OCI-LY1 (cell line): Measurements from ENCODE around the gene SNX2.

ENCODE experiments used
- H2AFZ ChIP-seq: fragments of 200-600 bp; sonication (generic), shearing (Covaris generic); 2 replicates; pipeline ENCODE4 v1.6.0; 2014; ENCODE audit warnings: antibody characterized with exemption, mild to moderate bottlenecking, low read length
- H3F3A ChIP-seq: fragments of 200-600 bp; sonication (generic), shearing (Covaris generic); 2 replicates; pipeline ENCODE4 v1.6.0; 2014; ENCODE audit warnings: mild to moderate bottlenecking, antibody characterized with exemption, low read length, moderate library complexity; ENCODE audit not compliant: insufficient read depth
- H3K27ac ChIP-seq: fragments of 200-600 bp; sonication (generic); 2 replicates; pipeline ENCODE4 v1.5.1; 2014; ENCODE audit warnings: low read length, mixed run types, mild to moderate bottlenecking, low read depth; ENCODE audit not compliant: poor library complexity, severe bottlenecking
- H3K27me3 ChIP-seq: fragments of 200-600 bp; sonication (generic); 2 replicates; pipeline ENCODE4 v1.6.0; 2014; ENCODE audit warnings: antibody characterized with exemption, mild to moderate bottlenecking, low read length, moderate library complexity; ENCODE audit not compliant: insufficient read depth
- H3K36me3 ChIP-seq: fragments of 200-600 bp; sonication (generic); 2 replicates; pipeline ENCODE4 v1.6.1; 2014; ENCODE audit warnings: mild to moderate bottlenecking, antibody characterized with exemption, low read length, moderate library complexity, mixed read lengths; ENCODE audit not compliant: insufficient read depth
- H3K4me1 ChIP-seq: fragments of 200-600 bp; sonication (generic); 2 replicates; pipeline ENCODE4 v1.5.1; 2014; ENCODE audit warnings: mild to moderate bottlenecking, low read length, moderate library complexity; ENCODE audit not compliant: insufficient read depth, severe bottlenecking
- H3K4me2 ChIP-seq: fragments of 200-600 bp; sonication (generic), shearing (Covaris generic); 2 replicates; pipeline ENCODE4 v1.6.1; 2014; ENCODE audit warnings: low read length
- H3K4me3 ChIP-seq: fragments of 200-600 bp; sonication (generic); 2 replicates; pipeline ENCODE4 v1.5.1; 2014; ENCODE audit warnings: low read length, low read depth, mild to moderate bottlenecking, mixed read lengths; ENCODE audit not compliant: poor library complexity, severe bottlenecking
- H3K79me2 ChIP-seq: fragments of 200-600 bp; shearing (Covaris generic); 2 replicates; pipeline ENCODE4 v1.6.1; 2016; ENCODE audit warnings: mixed run types, low read length, mixed read lengths; ENCODE audit not compliant: insufficient read depth
- H3K9ac ChIP-seq: fragments of 200-600 bp; sonication (generic), shearing (Covaris generic); 2 replicates; pipeline ENCODE4 v1.6.1; 2014; ENCODE audit warnings: mild to moderate bottlenecking, low read length, mixed read lengths
- H3K9me2 ChIP-seq: fragments of 200-600 bp; sonication (generic), shearing (Covaris generic); 2 replicates; pipeline ENCODE4 v1.6.1; 2014; ENCODE audit warnings: low read depth, mild to moderate bottlenecking, low read length, mixed read lengths
- H3K9me3 ChIP-seq: fragments of 200-600 bp; shearing (Covaris generic); 2 replicates; pipeline ENCODE4 v1.6.1; 2014; ENCODE audit warnings: low read length, mixed read lengths
- H4K20me1 ChIP-seq: fragments of 200-600 bp; sonication (generic), shearing (Covaris generic); 2 replicates; pipeline ENCODE4 v1.6.0; 2016; ENCODE audit warnings: mild to moderate bottlenecking, low read length; ENCODE audit not compliant: insufficient read depth
- CTCF ChIP-seq: fragments of 200-600 bp; sonication (generic), shearing (Covaris generic); IDR thresholded peaks from 2 replicates; pipeline ENCODE4 v1.5.1; 2017; ENCODE audit warnings: mild to moderate bottlenecking, antibody characterized with exemption, low read length, moderate library complexity, mixed read lengths
- EZH2 ChIP-seq: fragments of 200-600 bp; sonication (generic), shearing (Covaris generic); IDR thresholded peaks from 2 replicates; pipeline ENCODE4 v1.8.0; 2017; ENCODE audit warnings: borderline replicate concordance, mixed run types, mild to moderate bottlenecking, antibody characterized with exemption, low read length, moderate library complexity, mixed read lengths

The SNX2 gene

GRCh38 chr5:122774519-122774860 lies 390 bp upstream of the SNX2 start:
- Histone ChIP-seq H3K36me3 (0 out of 2 replicates have a peak, but pooled peaks cover 3% of the 10 kb centered on the region), H3K4me3 (peak overlapping the region; percentile 73), H3K4me2 (peak overlapping the region; percentile 73), H4K20me1 (no peaks in the 10 kb centered on the region), H3K9ac (peak overlapping the region; percentile 48), H3K27me3 (no peaks in the 10 kb centered on the region), H3K79me2 (peaks cover 44% of the 10 kb centered on the region), H3K4me1 (peaks cover 17% of the 10 kb centered on the region), H3F3A (no peaks in the 10 kb centered on the region), H3K9me3 (no peaks in the 10 kb centered on the region), H3K27ac (no peak overlapping the region), H3K9me2 (no peaks in the 10 kb centered on the region), H2AFZ (0 out of 2 replicates have a peak overlapping the region, but pooled peaks have one; percentile 39)
- no peak for TF ChIP-seq CTCF
- TF ChIP-seq EZH2 = no peak

- TF ChIP-seq CTCF = no peak
- Histone ChIP-seq H2AFZ (no peak overlapping the region), H3K9ac (peak overlapping the region; percentile 71), H3K9me2 (no peaks in the 10 kb centered on the region), H3K4me3 (peak overlapping the region; percentile 73), H3F3A (no peaks in the 10 kb centered on the region), H3K79me2 (peaks cover 58% of the 10 kb centered on the region), H3K9me3 (no peaks in the 10 kb centered on the region), H3K27ac (peak overlapping the region; percentile 56), H3K36me3 (peaks cover 8% of the 10 kb centered on the region), H3K27me3 (no peaks in the 10 kb centered on the region), H3K4me1 (peaks cover 17% of the 10 kb centered on the region), H4K20me1 (no peaks in the 10 kb centered on the region), H3K4me2 (peak overlapping the region; percentile 76)
Measured at GRCh38 chr5:122775550-122776542, 966 bp downstream of the SNX2 start.

- no peaks in the 10 kb centered on the region for H4K20me1 ChIP-seq
- no peaks in the 10 kb centered on the region for H3K27me3 ChIP-seq
- H2AFZ ChIP-seq = no peak overlapping the region
- H3K4me2 ChIP-seq = 0 out of 2 replicates have a peak overlapping the region, but pooled peaks have one; percentile 76
- H3K9ac ChIP-seq = no peak overlapping the region
- no peaks in the 10 kb centered on the region for H3F3A ChIP-seq
- H3K27ac ChIP-seq = no peak overlapping the region
- no peak for TF ChIP-seq EZH2
- TF ChIP-seq CTCF = no peak
- H3K36me3 ChIP-seq = peaks cover 14% of the 10 kb centered on the region
- H3K4me3 ChIP-seq = no peak overlapping the region
- H3K79me2 ChIP-seq = peaks cover 79% of the 10 kb centered on the region
- no peaks in the 10 kb centered on the region for H3K9me2 ChIP-seq
- H3K9me3 ChIP-seq = 0 out of 2 replicates have a peak, but pooled peaks cover 3% of the 10 kb centered on the region
- peaks cover 17% of the 10 kb centered on the region for H3K4me1 ChIP-seq
Measured at GRCh38 chr5:122778157-122778556, 3.3 kb downstream of the SNX2 start.
